OCI-LY1 (cell line): Measurements from ENCODE around the gene PRR15L.

Source experiments
- H2AFZ ChIP-seq: fragments of 200-600 bp; sonication (generic), shearing (Covaris generic); 2 replicates; pipeline ENCODE4 v1.6.0; 2014; ENCODE audit warnings: antibody characterized with exemption, mild to moderate bottlenecking, low read length
- H3F3A ChIP-seq: fragments of 200-600 bp; sonication (generic), shearing (Covaris generic); 2 replicates; pipeline ENCODE4 v1.6.0; 2014; ENCODE audit warnings: mild to moderate bottlenecking, antibody characterized with exemption, low read length, moderate library complexity; ENCODE audit not compliant: insufficient read depth
- H3K27ac ChIP-seq: fragments of 200-600 bp; sonication (generic); 2 replicates; pipeline ENCODE4 v1.5.1; 2014; ENCODE audit warnings: low read length, mixed run types, mild to moderate bottlenecking, low read depth; ENCODE audit not compliant: poor library complexity, severe bottlenecking
- H3K27me3 ChIP-seq: fragments of 200-600 bp; sonication (generic); 2 replicates; pipeline ENCODE4 v1.6.0; 2014; ENCODE audit warnings: antibody characterized with exemption, mild to moderate bottlenecking, low read length, moderate library complexity; ENCODE audit not compliant: insufficient read depth
- H3K36me3 ChIP-seq: fragments of 200-600 bp; sonication (generic); 2 replicates; pipeline ENCODE4 v1.6.1; 2014; ENCODE audit warnings: mild to moderate bottlenecking, antibody characterized with exemption, low read length, moderate library complexity, mixed read lengths; ENCODE audit not compliant: insufficient read depth
- H3K4me1 ChIP-seq: fragments of 200-600 bp; sonication (generic); 2 replicates; pipeline ENCODE4 v1.5.1; 2014; ENCODE audit warnings: mild to moderate bottlenecking, low read length, moderate library complexity; ENCODE audit not compliant: insufficient read depth, severe bottlenecking
- H3K4me2 ChIP-seq: fragments of 200-600 bp; sonication (generic), shearing (Covaris generic); 2 replicates; pipeline ENCODE4 v1.6.1; 2014; ENCODE audit warnings: low read length
- H3K4me3 ChIP-seq: fragments of 200-600 bp; sonication (generic); 2 replicates; pipeline ENCODE4 v1.5.1; 2014; ENCODE audit warnings: low read length, low read depth, mild to moderate bottlenecking, mixed read lengths; ENCODE audit not compliant: poor library complexity, severe bottlenecking
- H3K79me2 ChIP-seq: fragments of 200-600 bp; shearing (Covaris generic); 2 replicates; pipeline ENCODE4 v1.6.1; 2016; ENCODE audit warnings: mixed run types, low read length, mixed read lengths; ENCODE audit not compliant: insufficient read depth
- H3K9ac ChIP-seq: fragments of 200-600 bp; sonication (generic), shearing (Covaris generic); 2 replicates; pipeline ENCODE4 v1.6.1; 2014; ENCODE audit warnings: mild to moderate bottlenecking, low read length, mixed read lengths
- H3K9me2 ChIP-seq: fragments of 200-600 bp; sonication (generic), shearing (Covaris generic); 2 replicates; pipeline ENCODE4 v1.6.1; 2014; ENCODE audit warnings: low read depth, mild to moderate bottlenecking, low read length, mixed read lengths
- H3K9me3 ChIP-seq: fragments of 200-600 bp; shearing (Covaris generic); 2 replicates; pipeline ENCODE4 v1.6.1; 2014; ENCODE audit warnings: low read length, mixed read lengths
- H4K20me1 ChIP-seq: fragments of 200-600 bp; sonication (generic), shearing (Covaris generic); 2 replicates; pipeline ENCODE4 v1.6.0; 2016; ENCODE audit warnings: mild to moderate bottlenecking, low read length; ENCODE audit not compliant: insufficient read depth
- CTCF ChIP-seq: fragments of 200-600 bp; sonication (generic), shearing (Covaris generic); IDR thresholded peaks from 2 replicates; pipeline ENCODE4 v1.5.1; 2017; ENCODE audit warnings: mild to moderate bottlenecking, antibody characterized with exemption, low read length, moderate library complexity, mixed read lengths
- EZH2 ChIP-seq: fragments of 200-600 bp; sonication (generic), shearing (Covaris generic); IDR thresholded peaks from 2 replicates; pipeline ENCODE4 v1.8.0; 2017; ENCODE audit warnings: borderline replicate concordance, mixed run types, mild to moderate bottlenecking, antibody characterized with exemption, low read length, moderate library complexity, mixed read lengths

PRR15L gene

DNA sequence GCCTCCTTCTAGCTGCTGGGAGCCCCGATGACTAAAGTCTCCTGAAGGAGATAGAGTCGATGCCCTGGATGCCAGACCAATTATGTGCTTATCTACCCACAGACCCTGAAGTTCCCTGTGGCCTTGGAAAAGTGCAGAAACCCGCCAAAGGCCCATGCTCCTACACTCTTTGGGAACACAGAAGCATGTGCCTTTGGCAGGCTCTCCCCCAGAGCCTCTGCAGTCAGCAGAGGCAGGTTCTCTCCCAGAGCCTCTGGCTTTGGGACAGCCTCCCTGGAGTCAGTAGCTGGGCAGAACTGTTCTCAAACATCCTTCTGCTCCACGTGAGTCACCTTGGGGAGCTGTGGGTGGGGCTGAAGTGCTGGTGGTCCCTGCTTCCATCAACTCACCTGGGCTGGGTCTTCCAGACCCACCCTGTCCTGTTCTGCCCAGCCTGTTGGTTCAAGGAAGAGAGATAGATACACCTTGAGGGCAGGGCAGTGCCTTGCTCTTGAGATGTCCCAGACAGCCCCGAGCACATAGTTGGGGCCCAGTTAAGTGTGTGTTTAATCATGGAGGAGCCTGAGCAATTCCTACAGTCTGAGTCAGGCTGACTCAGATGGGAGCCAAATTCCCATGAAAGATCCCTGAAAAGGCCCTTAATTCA, 10.0 kb upstream of the PRR15L start:
- Histone ChIP-seq H3K4me1 (peaks cover 22% of the 10 kb centered on the region), H3K4me2 (no peak overlapping the region), H3K4me3 (no peak overlapping the region), H3K27ac (no peak overlapping the region), H3K79me2 (no peaks in the 10 kb centered on the region), H4K20me1 (no peaks in the 10 kb centered on the region), H3K9ac (no peak overlapping the region), H3K27me3 (no peaks in the 10 kb centered on the region), H3K9me3 (no peaks in the 10 kb centered on the region), H3F3A (no peaks in the 10 kb centered on the region), H3K36me3 (no peaks in the 10 kb centered on the region), H3K9me2 (no peaks in the 10 kb centered on the region), H2AFZ (no peak overlapping the region)
- TF ChIP-seq EZH2 = no peak
- no peak for TF ChIP-seq CTCF

DNA sequence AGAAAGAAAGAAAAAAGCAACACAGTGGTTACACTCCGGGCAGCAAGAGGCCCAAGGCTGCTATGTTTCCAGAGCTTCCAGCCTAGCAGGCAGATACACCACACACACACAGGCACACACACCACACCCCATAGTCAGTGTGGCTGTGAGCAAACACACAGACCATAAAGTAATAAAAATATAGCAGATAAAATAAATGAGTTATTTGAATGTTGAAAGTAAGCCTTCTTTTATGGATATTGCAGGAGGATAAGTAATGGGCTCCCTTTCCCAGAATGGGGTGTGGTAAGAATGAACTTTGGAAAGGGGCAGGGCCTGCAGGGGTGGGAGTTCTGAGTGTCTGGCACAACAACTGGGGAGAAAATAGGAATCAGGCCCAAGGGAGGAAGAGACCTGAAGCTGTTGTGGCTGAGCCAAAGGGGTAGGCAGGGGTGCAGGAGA, 8.4 kb upstream of the PRR15L start:
- H4K20me1 ChIP-seq = no peaks in the 10 kb centered on the region
- H3K79me2 ChIP-seq = no peaks in the 10 kb centered on the region
- no peaks in the 10 kb centered on the region for H3K9me2 ChIP-seq
- no peak overlapping the region for H3K4me2 ChIP-seq
- H3K4me1 ChIP-seq = peaks cover 8% of the 10 kb centered on the region
- H3K27ac ChIP-seq = no peak overlapping the region
- H3F3A ChIP-seq = no peaks in the 10 kb centered on the region
- H3K4me3 ChIP-seq = no peak overlapping the region
- H3K27me3 ChIP-seq = no peaks in the 10 kb centered on the region
- no peak overlapping the region for H2AFZ ChIP-seq
- no peaks in the 10 kb centered on the region for H3K36me3 ChIP-seq
- no peaks in the 10 kb centered on the region for H3K9me3 ChIP-seq
- no peak overlapping the region for H3K9ac ChIP-seq
- TF ChIP-seq EZH2 (no peak), CTCF (no peak)

- no peak overlapping the region for H3K4me2 ChIP-seq
- H3K36me3 ChIP-seq = no peaks in the 10 kb centered on the region
- no peak for TF ChIP-seq CTCF
- no peak for TF ChIP-seq EZH2
- no peaks in the 10 kb centered on the region for H3K79me2 ChIP-seq
- H3K27me3 ChIP-seq = no peaks in the 10 kb centered on the region
- no peak overlapping the region for H3K27ac ChIP-seq
- H4K20me1 ChIP-seq = no peaks in the 10 kb centered on the region
- no peaks in the 10 kb centered on the region for H3K9me2 ChIP-seq
- H2AFZ ChIP-seq = no peak overlapping the region
- H3F3A ChIP-seq = no peaks in the 10 kb centered on the region
- peaks cover under 1% of the 10 kb centered on the region for H3K4me1 ChIP-seq
- H3K9ac ChIP-seq = no peak overlapping the region
- H3K4me3 ChIP-seq = no peak overlapping the region
- H3K9me3 ChIP-seq = no peaks in the 10 kb centered on the region
Observed at GRCh38 chr17:47964856-47965255, 7.2 kb upstream of the PRR15L start.
